GM13976 (cell line): ENCODE measurements around the gene MT4.

Experiments
- DNase-seq: peaks from one replicate; pipeline ENCODE4 v3.0.0; 2012; ENCODE audit warnings: low spot score
- CTCF ChIP-seq: IDR thresholded peaks from 2 replicates; pipeline ENCODE4 v1.5.1; 2012; ENCODE audit warnings: borderline replicate concordance, mild to moderate bottlenecking; ENCODE audit not compliant: insufficient read depth; ENCODE audit errors: extremely low read depth, missing control alignments, control extremely low read depth
- in situ Hi-C: fragments of 300-500 bp; cut with MboI; formaldehyde crosslinking; loops from one replicate; pipeline ENCODE4 v1.12.0; 2022; ENCODE audit warnings: low sequenced_read_pairs, mixed read lengths, inconsistent platforms; ENCODE audit not compliant: unreplicated experiment

Gene MT4

GRCh38 chr16:56607675-56608042 lies 42.8 kb downstream of the MT4 start:
- in situ Hi-C loops: no loop called here
- TF ChIP-seq CTCF: no peak
- DNase-seq: no peak

- in situ Hi-C loops: no loop called here
- DNase-seq: peak; percentile 96
- TF ChIP-seq CTCF: no peak
Measured at GRCh38 chr16:56608043-56608875, 43.4 kb downstream of the MT4 start, which contains the start of gene MT2A. Gene MT2A (plus strand): TSS chr16:56608584. CDS start chr16:56608656, 72 bp downstream.

- TF ChIP-seq CTCF: no peak
- DNase-seq: no peak
- in situ Hi-C loops: no loop called here
Measured at GRCh38 chr16:56608876-56609462, 44.1 kb downstream of the MT4 start.

GRCh38 chr16:56609463-56609921 lies 44.6 kb downstream of the MT4 start:
- in situ Hi-C loops: no loop called here
- DNase-seq: peak; percentile 78
- no peak for TF ChIP-seq CTCF

GRCh38 chr16:56610017-56610608 lies 45.2 kb downstream of the MT4 start:
- no peak for TF ChIP-seq CTCF
- DNase-seq: no peak
- in situ Hi-C loops: no loop called here

- in situ Hi-C loops: no loop called here
- no peak for TF ChIP-seq CTCF
- no peak for DNase-seq
Measured at GRCh38 chr16:56610609-56611111, 45.8 kb downstream of the MT4 start.
